ENCODE measurements around the gene TRAPPC3L. TPM values are rescaled to one million over a fixed set of nuclear protein-coding genes. Genes with fewer than 3 reads are reported as not detected.

The TRAPPC3L gene
- total and polyA plus RNA-seq, 2 of the 8 experiments (the other 6 are each of a cell fraction or from before 2014, with no cell fraction given): not detected

- TF ChIP-seq MAFK (IDR thresholded peaks at IDR 0.05; ENCODE audit: low read depth, low read length): no peak
- no peak for TF ChIP-seq SAP30 (IDR thresholded peaks at IDR 0.05; ENCODE audit: insufficient read depth, insufficient replicate concordance, low read length)
- TF ChIP-seq CEBPB (IDR thresholded peaks at IDR 0.05; ENCODE audit: low read depth, low read length): no peak
- TF ChIP-seq TAF1 (IDR thresholded peaks at IDR 0.05; ENCODE audit: low read depth, low read length): no peak
- TF ChIP-seq SP2 (IDR thresholded peaks at IDR 0.05; ENCODE audit: low read length): no peak
- TF ChIP-seq CTCF (IDR thresholded peaks at IDR 0.05; ENCODE audit: control extremely low read depth in 1 of 3, insufficient read depth in 1 of 3, low read depth in 1 of 3, low read length in 3 of 3): no peak
Measured at GRCh38 chr6:116459927-116460326, 85.6 kb downstream of the TRAPPC3L start (continued).

All from H1 (cell line).